Adrenal gland (tissue), 12 donors: ENCODE measurements around the gene RPL27A. TPM values are rescaled to one million over a fixed set of nuclear protein-coding genes. Genes with fewer than 3 reads are reported as not detected.

Experiments used
- DNase-seq, 7 donors: peaks; one replicate each; pipeline ENCODE4 v3.0.0-alpha.2; 2019 to 2020
- H3K27ac ChIP-seq, 5 donors: fragments of 200-600 bp; sonication (generic) in 4 of 5; 1 replicate in 3 of 5; 2 replicates in 2 of 5; pipeline versions ENCODE4 v1.5.1 to v1.8.0; 2016 to 2020; ENCODE audit warnings: mild to moderate bottlenecking in 1 of 5
- H3K27me3 ChIP-seq: fragments of 200-600 bp; 2 replicates; pipeline ENCODE4 v1.8.0; 2021
- H3K36me3 ChIP-seq, 2 donors: fragments of 200-600 bp; replicated peaks in 1 of 2; 1 replicate in 1 of 2; 2 replicates in 1 of 2; pipeline versions ENCODE4 v1.5.1 to v1.8.0; 2018 to 2022
- H3K4me1 ChIP-seq, 2 donors: fragments of 200-600 bp; replicated peaks in 1 of 2; 1 replicate in 1 of 2; 2 replicates in 1 of 2; pipeline versions ENCODE4 v1.5.1 to v1.8.0; 2018 to 2021
- H3K4me3 ChIP-seq, 4 donors: fragments of 200-600 bp; sonication (generic) in 3 of 4; one replicate each; pipeline ENCODE4 v1.5.1; 2016 to 2018
- H3K9me3 ChIP-seq, 3 donors: fragments of 200-600 bp; sonication (generic) in 1 of 3; replicated peaks in 1 of 3; 1 replicate in 2 of 3; 2 replicates in 1 of 3; pipeline versions ENCODE4 v1.5.1 to v1.8.0; 2016 to 2021
- POLR2A ChIP-seq, 2 donors: fragments of 450-650 bp; IDR thresholded peaks; one replicate each; pipeline ENCODE4 v1.6.1; 2017; ENCODE audit warnings: antibody characterized with exemption in 2 of 2, mild to moderate bottlenecking in 2 of 2, moderate library complexity in 1 of 2
- WGBS, 4 donors: extraction: QIAGEN DNeasy Blood & Tissue Kit in 2 of 4; methylation state at CpG; one replicate each; pipeline versions ENCODE4 v1.1.5 to v1.1.7; 2013 to 2017; 5-methylcytosine and 5-hydroxymethylcytosine counted together
- intact Hi-C, 2 donors: fragments of 100-400 bp; cut with DNase I; formaldehyde crosslinking; loops; one replicate each; pipeline versions ENCODE4 v1.14.1 to v1.15.0; 2022 to 2023
- polyA plus RNA-seq, 3 donors: library from polyadenylated mRNA; stranded (reverse); fragments of 200-250 nt in 2 of 3; fragments of 350-450 nt in 1 of 3; fragmentation: Illumina TruSeq in 1 of 3; extraction: RNeasy Lipid Tissue Mini Kit (QIAGEN cat#74804) in 1 of 3; gene quantifications; one replicate each; pipeline ENCODE4 v1.2.3, GENCODE V29; 2013 to 2014
- total RNA-seq, 9 donors: library from RNA; depleted of rRNA in 4 of 9; stranded (reverse); fragments of >200 nt in 4 of 9; fragments of 120-200 nt in 1 of 9; fragmentation: NEBNext Ultra II Directional in 1 of 9; extraction: Animal tissue kit (Norgen Biotek cat#: 25700) in 1 of 9; gene quantifications; one replicate each; pipeline versions ENCODE4 v1.1.0 to v1.2.4, GENCODE V29; 2013 to 2023
- TF ChIP-seq, protein P1 (sequence below), 6 experiments: fragments of 450-650 bp in 4 of 6; fragments of 200-600 bp in 2 of 6; sonication (generic) in 1 of 6; IDR thresholded peaks; 1 replicate in 5 of 6; 2 replicates in 1 of 6; pipeline versions ENCODE4 v1.5.1 to v1.8.0; 2016 to 2021; ENCODE audit warnings: antibody characterized with exemption in 6 of 6, mild to moderate bottlenecking in 2 of 6, moderate library complexity in 1 of 6
- donor health status: healthy with polysubstance abuse.
- donor health status: Bipolar disorder and iron deficiency.
- donor health status: DM: yes; HTN: yes; CAD: no.
- donor health status: DM: no; HTN: no; CAD: no.
- donor health status: DM: no; HTN: no; CAD: no.
- donor health status: DM: yes; HTN: yes; CAD: no.

RPL27A gene
- total and polyA plus RNA-seq, 12 donors, result 668 to 3,013 (median 1,139) TPM

DNA sequence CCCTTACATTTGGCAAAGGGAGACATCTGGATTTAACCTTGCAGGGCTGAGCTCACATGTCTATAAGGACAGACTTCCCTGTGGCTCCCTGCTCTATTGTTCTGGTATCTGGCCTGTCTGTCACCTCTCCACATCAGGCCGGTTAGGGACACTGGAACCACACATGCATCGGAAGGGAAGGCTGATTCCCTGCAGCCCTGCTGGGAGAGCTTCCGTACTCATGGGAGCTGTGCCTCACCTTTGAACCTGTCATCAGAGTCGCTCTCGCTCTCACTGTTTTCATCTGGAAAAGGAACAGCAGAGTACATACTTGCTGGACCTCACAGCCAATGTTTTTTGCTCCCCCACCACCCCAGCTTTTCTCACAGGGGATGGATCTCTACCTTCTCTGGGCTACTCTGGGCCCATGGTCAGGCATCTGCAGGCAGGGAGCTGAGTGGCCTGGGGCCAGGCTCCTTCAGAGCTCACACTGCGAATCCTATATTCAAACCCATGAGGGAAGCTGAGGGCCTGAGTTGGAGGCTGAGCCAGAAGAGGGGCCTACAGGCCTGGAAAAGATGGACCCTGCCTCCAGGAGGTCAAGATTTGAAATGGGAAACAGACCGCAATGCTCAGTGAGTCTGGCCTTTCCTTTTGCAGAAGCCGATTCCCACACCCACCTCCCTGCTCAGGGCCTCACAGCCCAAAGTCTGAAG is 31.3 kb downstream of the RPL27A start:
- intact Hi-C loops, result no loop called here

DNA sequence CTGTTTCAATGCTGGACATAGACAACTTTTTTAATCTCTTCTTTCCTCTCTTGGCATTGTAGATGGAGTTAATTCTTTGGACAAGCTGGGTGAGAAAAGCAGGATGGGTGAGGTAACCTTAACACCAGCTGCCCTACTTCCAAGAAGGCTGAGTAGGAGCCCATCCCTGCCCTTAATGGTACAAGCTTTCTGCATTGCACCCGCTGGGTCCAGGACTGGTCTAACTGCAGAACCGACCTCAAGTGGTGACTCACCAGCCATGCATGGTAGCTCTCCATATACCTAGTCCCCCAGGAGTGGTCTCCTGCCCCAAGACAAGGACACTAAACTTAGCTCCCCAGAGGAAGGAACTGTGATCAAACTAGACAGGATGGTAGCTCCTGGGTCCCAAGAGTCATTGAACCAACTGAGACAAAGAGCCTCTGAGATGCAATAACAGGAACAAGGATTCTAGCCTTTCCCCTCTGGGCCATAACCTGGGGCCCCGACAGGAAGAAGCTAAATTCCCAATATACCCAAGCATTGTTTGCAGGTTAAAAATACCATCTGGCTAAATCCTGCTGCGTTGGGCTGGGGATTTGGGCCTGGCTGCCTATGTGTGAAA is 32.1 kb downstream of the RPL27A start:
- Histone ChIP-seq H3K4me3 (no peak overlapping the region), H3K9me3 (no peaks in the 10 kb centered on the region), H3K27ac (peak overlapping the region in 3 of 5 donors; percentile 37 to 68 (median 54)), H3K36me3 (peaks cover 0 to 60% of the 10 kb centered on the region in 2 donors), H3K4me1 (peaks cover 45 to 52% of the 10 kb centered on the region in 2 donors), H3K27me3 (no peaks in the 10 kb centered on the region)
- no peak for DNase-seq
- WGBS, 4 donors, result 58 to 69% (median 65%) methylated on average over 2 to 4 of the region's 4 CpGs
- no peak for TF ChIP-seq POLR2A (IDR thresholded peaks at IDR 0.05)
- TF ChIP-seq, protein P1, sequence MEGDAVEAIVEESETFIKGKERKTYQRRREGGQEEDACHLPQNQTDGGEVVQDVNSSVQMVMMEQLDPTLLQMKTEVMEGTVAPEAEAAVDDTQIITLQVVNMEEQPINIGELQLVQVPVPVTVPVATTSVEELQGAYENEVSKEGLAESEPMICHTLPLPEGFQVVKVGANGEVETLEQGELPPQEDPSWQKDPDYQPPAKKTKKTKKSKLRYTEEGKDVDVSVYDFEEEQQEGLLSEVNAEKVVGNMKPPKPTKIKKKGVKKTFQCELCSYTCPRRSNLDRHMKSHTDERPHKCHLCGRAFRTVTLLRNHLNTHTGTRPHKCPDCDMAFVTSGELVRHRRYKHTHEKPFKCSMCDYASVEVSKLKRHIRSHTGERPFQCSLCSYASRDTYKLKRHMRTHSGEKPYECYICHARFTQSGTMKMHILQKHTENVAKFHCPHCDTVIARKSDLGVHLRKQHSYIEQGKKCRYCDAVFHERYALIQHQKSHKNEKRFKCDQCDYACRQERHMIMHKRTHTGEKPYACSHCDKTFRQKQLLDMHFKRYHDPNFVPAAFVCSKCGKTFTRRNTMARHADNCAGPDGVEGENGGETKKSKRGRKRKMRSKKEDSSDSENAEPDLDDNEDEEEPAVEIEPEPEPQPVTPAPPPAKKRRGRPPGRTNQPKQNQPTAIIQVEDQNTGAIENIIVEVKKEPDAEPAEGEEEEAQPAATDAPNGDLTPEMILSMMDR (IDR thresholded peaks at IDR 0.05), result no peak
- intact Hi-C loops, result no loop called here

More for the DNA sequence above, 31.3 kb downstream of the RPL27A start:
- peak overlapping the region in 1 of 5 donors; percentile 2 for H3K27ac ChIP-seq
- no peak for DNase-seq
- WGBS, 4 donors, result 79 to 93% (median 88%) methylated on average over 7 to 8 of the region's 8 CpGs
- peaks cover 47 to 52% of the 10 kb centered on the region in 2 donors for H3K4me1 ChIP-seq
- H3K36me3 ChIP-seq, result peaks cover 0 to 62% of the 10 kb centered on the region in 2 donors
- H3K9me3 ChIP-seq, result no peaks in the 10 kb centered on the region
- no peaks in the 10 kb centered on the region for H3K27me3 ChIP-seq
- no peak for TF ChIP-seq POLR2A (IDR thresholded peaks at IDR 0.05)
- TF ChIP-seq, protein P1 (IDR thresholded peaks at IDR 0.05), result no peak
- no peak overlapping the region for H3K4me3 ChIP-seq

DNA sequence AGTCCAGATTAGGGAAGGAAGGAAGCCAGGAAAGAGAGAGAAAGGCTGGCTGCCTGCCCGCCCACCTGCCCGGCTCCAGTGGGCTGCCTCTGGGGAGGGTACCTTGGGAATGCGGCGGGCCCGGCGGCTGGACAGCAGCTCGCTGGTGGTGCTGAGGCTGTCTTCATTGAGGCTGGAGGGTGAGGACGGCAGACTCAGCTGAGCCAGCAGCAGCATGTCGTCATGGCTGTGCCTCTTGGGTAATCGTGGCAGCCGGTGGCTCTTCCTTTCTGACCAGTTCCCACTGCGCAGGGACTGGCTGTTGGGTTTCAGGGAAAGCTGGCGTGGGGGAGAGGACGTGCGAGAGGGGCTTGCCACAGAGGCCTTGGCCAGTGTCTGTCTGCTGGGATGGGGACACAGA is 32.9 kb downstream of the RPL27A start:
- intact Hi-C loops, result no loop called here
- TF ChIP-seq, protein P1 (IDR thresholded peaks at IDR 0.05), result no peak
- TF ChIP-seq POLR2A (IDR thresholded peaks at IDR 0.05), result no peak
- DNase-seq, result peak in 6 of 7 donors; percentile 36 to 71 (median 66)
- WGBS, 4 donors, result 62 to 74% (median 65%) methylated on average over 11 to 15 of the region's 15 CpGs
- Histone ChIP-seq H3K27ac (peak overlapping the region in 3 of 5 donors; percentile 37 to 68 (median 54)), H3K36me3 (peaks cover 0 to 53% of the 10 kb centered on the region in 2 donors), H3K4me1 (peaks cover 46 to 55% of the 10 kb centered on the region in 2 donors), H3K27me3 (no peaks in the 10 kb centered on the region), H3K9me3 (no peaks in the 10 kb centered on the region), H3K4me3 (no peak overlapping the region)

DNA sequence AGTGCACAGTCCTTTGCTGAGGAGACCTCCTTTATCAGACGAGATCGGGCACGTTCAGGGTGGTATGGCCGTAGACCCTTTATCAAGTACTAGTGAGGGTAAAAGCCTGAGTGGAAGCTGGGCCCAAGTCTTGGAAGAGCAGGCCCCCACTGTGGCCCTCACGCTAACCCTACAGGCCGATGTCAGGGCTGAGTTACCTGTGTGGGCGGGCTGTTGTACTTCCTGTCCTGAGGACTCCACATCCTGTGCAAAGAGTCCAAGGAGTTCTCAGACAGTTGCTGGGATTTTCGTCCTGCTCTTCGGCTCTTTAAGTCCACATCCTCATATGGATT is 34.9 kb downstream of the RPL27A start:
- Histone ChIP-seq H3K27ac (peak overlapping the region; percentile 70 to 88 (median 74)), H3K9me3 (no peaks in the 10 kb centered on the region), H3K4me3 (no peak overlapping the region), H3K4me1 (peaks cover 46 to 72% of the 10 kb centered on the region in 2 donors), H3K27me3 (no peaks in the 10 kb centered on the region), H3K36me3 (peaks cover 0 to 38% of the 10 kb centered on the region in 2 donors)
- intact Hi-C loops, result no loop called here
- TF ChIP-seq, protein P1 (IDR thresholded peaks at IDR 0.05), result no peak
- peak in 1 of 7 donors; percentile 46 for DNase-seq
- WGBS, 4 donors, result 45 to 56% (median 53%) methylated on average over 8 to 9 of the region's 9 CpGs
